Karpas-422 (cell line): ENCODE measurements around the gene SLC35D3. TPM values are rescaled to one million over a fixed set of nuclear protein-coding genes. Genes with fewer than 3 reads are reported as not detected.

Experiments
- DNase-seq: peaks from one replicate; pipeline ENCODE4 v3.0.0-alpha.2; 2015
- H2AFZ ChIP-seq: fragments of 200-600 bp; sonication (generic); 2 replicates; pipeline ENCODE4 v1.6.1; 2014; ENCODE audit warnings: antibody characterized with exemption, low read length, mixed read lengths
- H3K27ac ChIP-seq: fragments of 200-600 bp; sonication (generic); 2 replicates; pipeline ENCODE4 v1.5.1; 2014; ENCODE audit warnings: mild to moderate bottlenecking, low read length, moderate library complexity
- H3K27me3 ChIP-seq: fragments of 200-600 bp; sonication (generic); 2 replicates; pipeline ENCODE4 v1.6.1; 2014; ENCODE audit warnings: low read length, mixed read lengths
- H3K36me3 ChIP-seq: fragments of 200-600 bp; sonication (generic); 2 replicates; pipeline ENCODE4 v1.6.1; 2014; ENCODE audit warnings: low read length, mixed read lengths; ENCODE audit not compliant: insufficient read depth
- H3K4me1 ChIP-seq: fragments of 200-600 bp; sonication (generic); 2 replicates; pipeline ENCODE4 v1.6.1; 2014; ENCODE audit warnings: mild to moderate bottlenecking, low read length, mixed read lengths
- H3K4me2 ChIP-seq: fragments of 200-600 bp; sonication (generic); 2 replicates; pipeline ENCODE4 v1.6.1; 2014; ENCODE audit warnings: low read length, low read depth, mild to moderate bottlenecking; ENCODE audit not compliant: poor library complexity, severe bottlenecking
- H3K4me3 ChIP-seq: fragments of 200-600 bp; sonication (generic); 2 replicates; pipeline ENCODE4 v1.5.1; 2014; ENCODE audit warnings: mild to moderate bottlenecking, antibody characterized with exemption, low read length, mixed read lengths
- H3K79me2 ChIP-seq: fragments of 200-600 bp; sonication (generic); 2 replicates; pipeline ENCODE4 v1.6.1; 2014; ENCODE audit warnings: mild to moderate bottlenecking, low read length, mixed read lengths
- H3K9ac ChIP-seq: fragments of 200-600 bp; sonication (generic); 2 replicates; pipeline ENCODE4 v1.6.0; 2014; ENCODE audit warnings: low read length
- H3K9me2 ChIP-seq: fragments of 200-600 bp; sonication (generic), shearing (Covaris generic); replicated peaks from 2 replicates; pipeline ENCODE4 v1.6.0; 2014; ENCODE audit warnings: mild to moderate bottlenecking, low read length, moderate library complexity; ENCODE audit not compliant: insufficient read depth
- H3K9me3 ChIP-seq: fragments of 300-700, 200-600 bp; sonication (generic); 2 replicates; pipeline ENCODE4 v1.6.1; 2014; ENCODE audit warnings: low read length, mixed read lengths
- H4K20me1 ChIP-seq: fragments of 200-600 bp; sonication (generic); 2 replicates; pipeline ENCODE4 v1.6.1; 2014; ENCODE audit warnings: mild to moderate bottlenecking, antibody characterized with exemption, low read length, low read depth; ENCODE audit not compliant: insufficient read depth
- total RNA-seq: library from RNA; depleted of rRNA; stranded (reverse); fragments of >200 nt; shearing (Covaris generic); gene quantifications from 2 replicates; pipeline ENCODE4 v1.2.3, GENCODE V29; 2014; ENCODE audit warnings: low replicate concordance

SLC35D3 gene
- total RNA-seq, 1 experiment from 2014 or later = not detected

DNA sequence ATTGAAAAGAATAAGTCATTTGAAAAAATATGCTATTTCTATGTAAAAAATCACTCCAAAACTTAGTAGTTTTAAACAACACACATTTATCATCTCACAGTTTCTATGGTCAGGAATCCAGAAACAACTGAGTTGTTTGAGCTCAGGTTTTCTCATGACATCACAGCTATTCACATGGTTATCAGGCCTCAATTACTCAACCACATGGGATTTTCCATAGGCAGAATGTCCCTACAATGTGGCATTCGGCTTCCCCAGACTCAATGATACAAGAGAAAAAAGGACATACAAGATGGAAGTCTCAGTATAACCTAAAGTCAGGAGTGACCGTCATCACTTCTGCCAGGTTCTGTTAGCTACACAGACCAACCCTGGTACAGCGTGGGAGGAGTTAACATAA lies 3.4 kb upstream of the SLC35D3 start:
- no peaks in the 10 kb centered on the region for H3K79me2 ChIP-seq
- no peak overlapping the region for H3K9ac ChIP-seq
- no peak for DNase-seq
- H3K27ac ChIP-seq = no peak overlapping the region
- H3K9me2 ChIP-seq = no peaks in the 10 kb centered on the region
- no peaks in the 10 kb centered on the region for H3K27me3 ChIP-seq
- no peaks in the 10 kb centered on the region for H4K20me1 ChIP-seq
- H2AFZ ChIP-seq = no peak overlapping the region
- no peaks in the 10 kb centered on the region for H3K36me3 ChIP-seq
- H3K4me2 ChIP-seq = no peak overlapping the region
- H3K4me3 ChIP-seq = no peak overlapping the region
- H3K4me1 ChIP-seq = no peaks in the 10 kb centered on the region
- no peaks in the 10 kb centered on the region for H3K9me3 ChIP-seq

DNA sequence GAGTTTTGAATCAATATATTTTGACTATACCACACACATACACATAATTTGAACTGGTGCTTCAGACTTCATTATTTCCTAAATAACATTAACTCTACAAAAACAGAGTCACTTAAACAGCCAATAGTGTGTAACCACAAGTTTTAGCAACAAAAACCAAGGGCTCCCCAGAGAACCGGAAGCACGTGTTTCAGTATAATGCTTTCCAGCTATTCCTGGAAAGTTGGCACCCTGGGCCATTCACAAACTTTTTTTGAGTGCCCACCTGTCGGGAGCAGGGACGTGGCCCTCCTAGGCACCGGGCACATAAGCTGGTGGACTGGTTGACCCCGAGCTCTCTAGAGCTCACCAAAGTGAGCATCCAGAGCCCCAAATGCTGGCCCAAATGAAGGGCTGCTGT lies 1.9 kb upstream of the SLC35D3 start:
- H4K20me1 ChIP-seq = no peaks in the 10 kb centered on the region
- no peaks in the 10 kb centered on the region for H3K36me3 ChIP-seq
- no peaks in the 10 kb centered on the region for H3K79me2 ChIP-seq
- no peaks in the 10 kb centered on the region for H3K27me3 ChIP-seq
- H3K9me2 ChIP-seq = no peaks in the 10 kb centered on the region
- no peaks in the 10 kb centered on the region for H3K4me1 ChIP-seq
- H3K9ac ChIP-seq = no peak overlapping the region
- no peak overlapping the region for H2AFZ ChIP-seq
- H3K4me3 ChIP-seq = no peak overlapping the region
- H3K4me2 ChIP-seq = no peak overlapping the region
- H3K27ac ChIP-seq = no peak overlapping the region
- no peak for DNase-seq
- H3K9me3 ChIP-seq = no peaks in the 10 kb centered on the region

DNA sequence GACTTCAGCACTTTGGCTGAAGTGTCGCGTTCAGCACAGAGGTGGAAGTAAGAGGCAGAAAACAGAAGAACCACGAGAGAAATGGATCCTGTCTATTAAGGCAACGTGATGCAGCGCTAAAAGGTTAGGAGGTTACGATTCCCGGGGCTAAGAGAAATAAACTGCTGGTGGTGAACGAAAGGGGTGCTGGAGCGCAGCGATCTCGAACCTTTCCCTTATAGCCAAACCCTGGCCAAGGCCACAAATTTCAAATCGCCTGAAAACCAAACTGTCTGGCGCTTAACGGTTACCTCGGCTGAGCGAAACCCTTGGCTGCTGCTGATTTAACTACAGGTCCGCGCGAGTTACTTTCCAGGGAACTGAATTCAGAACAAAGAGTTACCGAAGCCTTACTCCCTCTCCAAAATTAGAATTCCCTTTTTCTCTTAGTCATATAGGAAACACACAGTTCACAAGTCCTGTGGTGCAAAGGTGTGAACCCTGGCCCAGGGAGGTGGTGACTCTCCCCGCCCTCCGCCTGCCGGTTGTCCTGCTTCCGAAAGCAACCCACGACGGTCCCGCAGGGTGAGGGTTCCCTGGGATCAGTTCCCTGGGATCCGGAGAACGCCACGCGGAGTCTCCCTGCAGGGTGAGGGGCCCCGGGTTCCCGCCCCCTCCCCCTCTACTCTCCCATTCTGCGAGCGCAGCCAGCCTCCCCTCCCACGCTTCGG lies 1.3 kb upstream of the SLC35D3 start:
- Histone ChIP-seq H3K27me3 (no peaks in the 10 kb centered on the region), H3K9ac (no peak overlapping the region), H3K4me1 (no peaks in the 10 kb centered on the region), H3K79me2 (no peaks in the 10 kb centered on the region), H3K4me2 (no peak overlapping the region), H4K20me1 (no peaks in the 10 kb centered on the region), H3K36me3 (no peaks in the 10 kb centered on the region), H3K27ac (no peak overlapping the region), H3K9me3 (no peaks in the 10 kb centered on the region), H2AFZ (no peak overlapping the region), H3K9me2 (no peaks in the 10 kb centered on the region), H3K4me3 (no peak overlapping the region)
- DNase-seq = no peak

DNA sequence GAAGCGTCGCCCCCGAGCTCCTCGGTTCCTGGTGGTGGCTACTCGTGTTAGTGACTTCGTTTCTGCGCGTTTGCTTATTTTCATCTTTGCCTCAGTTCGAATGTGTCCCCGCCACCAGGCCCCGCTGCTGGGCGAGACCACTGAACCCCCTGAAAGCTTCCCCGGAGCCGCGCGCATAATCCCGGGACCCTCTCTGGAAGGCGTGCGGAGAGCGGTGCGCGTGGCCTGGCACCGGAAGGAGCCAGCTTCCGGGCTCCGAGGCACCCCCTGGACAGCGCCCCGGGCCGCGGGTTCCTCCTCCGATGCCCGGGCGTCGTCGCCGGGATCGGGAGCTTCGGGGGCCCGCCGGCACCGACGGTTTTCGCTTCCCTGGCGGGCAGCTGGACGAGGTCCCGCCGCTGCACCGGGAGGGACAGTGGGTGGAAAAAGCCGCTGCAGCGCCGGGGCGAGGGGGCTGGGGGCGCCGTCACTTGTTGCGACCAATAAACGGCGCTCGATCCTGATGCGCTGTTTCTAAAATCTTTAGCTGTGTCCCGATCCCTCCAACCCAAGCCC lies 643 bp upstream of the SLC35D3 start:
- Histone ChIP-seq H3K4me3 (no peak overlapping the region), H3K9ac (no peak overlapping the region), H3K27me3 (no peaks in the 10 kb centered on the region), H3K27ac (no peak overlapping the region), H3K79me2 (no peaks in the 10 kb centered on the region), H3K36me3 (no peaks in the 10 kb centered on the region), H2AFZ (no peak overlapping the region), H3K9me3 (no peaks in the 10 kb centered on the region), H3K4me1 (no peaks in the 10 kb centered on the region), H3K4me2 (no peak overlapping the region), H3K9me2 (no peaks in the 10 kb centered on the region), H4K20me1 (no peaks in the 10 kb centered on the region)
- no peak for DNase-seq

DNA sequence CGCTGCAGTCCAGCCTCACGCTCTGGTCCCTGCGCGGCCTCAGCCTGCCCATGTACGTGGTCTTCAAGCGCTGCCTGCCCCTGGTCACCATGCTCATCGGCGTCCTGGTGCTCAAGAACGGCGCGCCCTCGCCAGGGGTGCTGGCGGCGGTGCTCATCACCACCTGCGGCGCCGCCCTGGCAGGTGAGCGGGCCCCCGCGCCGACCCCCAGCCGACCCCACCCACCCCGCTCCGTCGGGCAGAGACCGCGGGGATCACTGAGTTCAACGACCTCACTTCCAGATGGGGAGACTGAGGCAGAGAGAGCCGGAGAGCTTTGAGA lies 545 bp downstream of the SLC35D3 start:
- H3K9me2 ChIP-seq = no peaks in the 10 kb centered on the region
- no peaks in the 10 kb centered on the region for H3K79me2 ChIP-seq
- H2AFZ ChIP-seq = no peak overlapping the region
- H3K9ac ChIP-seq = no peak overlapping the region
- no peaks in the 10 kb centered on the region for H3K36me3 ChIP-seq
- H3K4me2 ChIP-seq = no peak overlapping the region
- H3K9me3 ChIP-seq = no peaks in the 10 kb centered on the region
- H3K27ac ChIP-seq = no peak overlapping the region
- H4K20me1 ChIP-seq = no peaks in the 10 kb centered on the region
- no peaks in the 10 kb centered on the region for H3K27me3 ChIP-seq
- H3K4me3 ChIP-seq = no peak overlapping the region
- no peak for DNase-seq
- no peaks in the 10 kb centered on the region for H3K4me1 ChIP-seq

DNA sequence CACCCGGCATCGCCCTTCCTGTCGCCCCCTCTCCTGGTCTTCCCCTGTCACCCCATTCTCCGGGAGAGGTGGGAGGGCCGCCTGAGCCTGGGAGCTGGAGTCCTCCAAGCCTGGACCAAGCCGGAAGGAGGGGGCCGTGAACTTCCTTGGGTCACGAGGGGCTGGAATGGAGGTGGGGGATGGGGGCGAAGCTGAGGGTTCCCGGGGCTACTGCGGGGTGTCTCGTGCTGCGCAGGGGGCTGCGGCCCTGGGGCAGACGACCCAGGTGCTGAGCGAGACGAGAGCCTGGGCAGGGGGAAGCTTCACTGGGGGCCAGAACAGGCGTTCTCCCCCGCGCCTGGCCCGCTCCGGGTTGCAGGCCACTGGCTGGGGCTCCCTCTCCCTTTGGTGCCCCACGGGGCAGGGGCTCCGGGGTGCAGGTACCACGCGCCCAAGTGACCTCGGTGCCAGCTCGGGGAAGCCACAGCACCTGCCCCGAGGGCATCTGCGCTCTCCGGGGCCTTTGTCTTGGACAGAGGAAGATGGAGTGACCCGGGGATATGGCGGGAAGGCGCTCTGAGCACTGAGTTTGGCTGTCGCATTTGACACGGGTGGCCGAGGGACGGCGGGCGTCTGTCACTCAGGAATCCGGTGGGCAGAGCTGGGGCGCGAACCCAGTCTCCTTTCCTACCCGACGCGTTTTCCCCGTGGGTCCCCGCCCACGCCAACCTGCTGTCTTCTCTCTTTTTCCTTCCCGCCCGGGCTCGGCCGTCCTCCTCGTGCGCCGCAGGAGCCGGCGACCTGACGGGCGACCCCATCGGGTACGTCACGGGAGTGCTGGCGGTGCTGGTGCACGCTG lies 1.2 kb downstream of the SLC35D3 start:
- no peaks in the 10 kb centered on the region for H3K4me1 ChIP-seq
- H3K27me3 ChIP-seq = no peaks in the 10 kb centered on the region
- no peaks in the 10 kb centered on the region for H4K20me1 ChIP-seq
- H3K4me2 ChIP-seq = no peak overlapping the region
- no peak overlapping the region for H3K27ac ChIP-seq
- no peak overlapping the region for H2AFZ ChIP-seq
- no peak overlapping the region for H3K4me3 ChIP-seq
- no peaks in the 10 kb centered on the region for H3K79me2 ChIP-seq
- DNase-seq = no peak
- no peaks in the 10 kb centered on the region for H3K9me3 ChIP-seq
- H3K9me2 ChIP-seq = no peaks in the 10 kb centered on the region
- H3K9ac ChIP-seq = no peak overlapping the region
- no peaks in the 10 kb centered on the region for H3K36me3 ChIP-seq

DNA sequence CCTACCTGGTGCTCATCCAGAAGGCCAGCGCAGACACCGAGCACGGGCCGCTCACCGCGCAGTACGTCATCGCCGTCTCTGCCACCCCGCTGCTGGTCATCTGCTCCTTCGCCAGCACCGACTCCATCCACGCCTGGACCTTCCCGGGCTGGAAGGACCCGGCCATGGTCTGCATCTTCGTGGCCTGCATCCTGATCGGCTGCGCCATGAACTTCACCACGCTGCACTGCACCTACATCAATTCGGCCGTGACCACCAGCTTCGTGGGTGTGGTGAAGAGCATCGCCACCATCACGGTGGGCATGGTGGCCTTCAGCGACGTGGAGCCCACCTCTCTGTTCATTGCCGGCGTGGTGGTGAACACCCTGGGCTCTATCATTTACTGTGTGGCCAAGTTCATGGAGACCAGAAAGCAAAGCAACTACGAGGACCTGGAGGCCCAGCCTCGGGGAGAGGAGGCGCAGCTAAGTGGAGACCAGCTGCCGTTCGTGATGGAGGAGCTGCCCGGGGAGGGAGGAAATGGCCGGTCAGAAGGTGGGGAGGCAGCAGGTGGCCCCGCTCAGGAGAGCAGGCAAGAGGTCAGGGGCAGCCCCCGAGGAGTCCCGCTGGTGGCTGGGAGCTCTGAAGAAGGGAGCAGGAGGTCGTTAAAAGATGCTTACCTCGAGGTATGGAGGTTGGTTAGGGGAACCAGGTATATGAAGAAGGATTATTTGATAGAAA lies 2.0 kb downstream of the SLC35D3 start:
- H3K4me2 ChIP-seq = no peak overlapping the region
- no peaks in the 10 kb centered on the region for H3K9me3 ChIP-seq
- H4K20me1 ChIP-seq = no peaks in the 10 kb centered on the region
- H3K79me2 ChIP-seq = no peaks in the 10 kb centered on the region
- no peaks in the 10 kb centered on the region for H3K27me3 ChIP-seq
- no peak overlapping the region for H3K27ac ChIP-seq
- no peak overlapping the region for H3K9ac ChIP-seq
- no peaks in the 10 kb centered on the region for H3K9me2 ChIP-seq
- H3K4me1 ChIP-seq = no peaks in the 10 kb centered on the region
- no peak overlapping the region for H2AFZ ChIP-seq
- no peak overlapping the region for H3K4me3 ChIP-seq
- no peaks in the 10 kb centered on the region for H3K36me3 ChIP-seq
- no peak for DNase-seq

DNA sequence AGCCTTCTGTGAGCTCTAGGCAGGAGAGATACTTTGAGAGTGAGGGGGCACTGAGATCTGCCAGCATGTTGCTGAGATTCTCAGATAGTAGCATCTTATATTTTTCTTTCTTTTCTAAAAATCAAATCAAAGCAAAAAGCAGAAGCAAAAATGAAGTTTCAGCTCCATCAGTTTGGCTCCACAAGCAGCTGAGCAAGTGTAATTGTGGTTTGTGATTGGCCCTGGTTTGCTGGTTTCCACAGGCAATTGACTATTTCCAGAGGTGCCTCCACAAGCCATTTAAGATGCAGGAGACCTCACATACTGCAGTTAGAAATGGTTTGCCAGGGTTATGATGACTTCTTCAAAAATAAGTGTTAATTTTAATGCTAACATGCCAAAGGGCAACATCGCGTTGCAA lies 4.3 kb downstream of the SLC35D3 start:
- Histone ChIP-seq H3K27me3 (no peaks in the 10 kb centered on the region), H3K36me3 (no peaks in the 10 kb centered on the region), H4K20me1 (no peaks in the 10 kb centered on the region), H3K9me2 (no peaks in the 10 kb centered on the region), H2AFZ (no peak overlapping the region), H3K4me2 (no peak overlapping the region), H3K9ac (no peak overlapping the region), H3K9me3 (no peaks in the 10 kb centered on the region), H3K4me3 (no peak overlapping the region), H3K79me2 (no peaks in the 10 kb centered on the region), H3K27ac (no peak overlapping the region), H3K4me1 (no peaks in the 10 kb centered on the region)
- no peak for DNase-seq
